Stimulated activated CD4-positive, alpha-beta T cell treated with anti-CD3 and anti-CD28 coated beads, TNF-alpha, amount 100 ng/mL, for 1 hour (primary cell): ENCODE data around the gene LIMS3.
"Not testable (repeated sequence)": the region's sequence is repeated elsewhere in the genome, so short reads cannot be mapped to it uniquely, and the experiment has no call there.

Source experiments
- DNase-seq, 3 donors: peaks; one replicate each; pipeline ENCODE4 v3.0.0-alpha.2; 2020; ENCODE audit warnings: low read depth in 3 of 3, low spot score in 1 of 3

LIMS3 gene, protein sequence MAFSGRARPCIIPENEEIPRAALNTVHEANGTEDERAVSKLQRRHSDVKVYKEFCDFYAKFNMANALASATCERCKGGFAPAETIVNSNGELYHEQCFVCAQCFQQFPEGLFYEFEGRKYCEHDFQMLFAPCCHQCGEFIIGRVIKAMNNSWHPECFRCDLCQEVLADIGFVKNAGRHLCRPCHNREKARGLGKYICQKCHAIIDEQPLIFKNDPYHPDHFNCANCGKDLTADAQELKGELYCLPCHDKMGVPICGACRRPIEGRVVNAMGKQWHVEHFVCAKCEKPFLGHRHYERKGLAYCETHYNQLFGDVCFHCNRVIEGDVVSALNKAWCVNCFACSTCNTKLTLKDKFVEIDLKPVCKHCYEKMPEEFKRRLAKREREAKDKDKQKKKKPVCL

DNA sequence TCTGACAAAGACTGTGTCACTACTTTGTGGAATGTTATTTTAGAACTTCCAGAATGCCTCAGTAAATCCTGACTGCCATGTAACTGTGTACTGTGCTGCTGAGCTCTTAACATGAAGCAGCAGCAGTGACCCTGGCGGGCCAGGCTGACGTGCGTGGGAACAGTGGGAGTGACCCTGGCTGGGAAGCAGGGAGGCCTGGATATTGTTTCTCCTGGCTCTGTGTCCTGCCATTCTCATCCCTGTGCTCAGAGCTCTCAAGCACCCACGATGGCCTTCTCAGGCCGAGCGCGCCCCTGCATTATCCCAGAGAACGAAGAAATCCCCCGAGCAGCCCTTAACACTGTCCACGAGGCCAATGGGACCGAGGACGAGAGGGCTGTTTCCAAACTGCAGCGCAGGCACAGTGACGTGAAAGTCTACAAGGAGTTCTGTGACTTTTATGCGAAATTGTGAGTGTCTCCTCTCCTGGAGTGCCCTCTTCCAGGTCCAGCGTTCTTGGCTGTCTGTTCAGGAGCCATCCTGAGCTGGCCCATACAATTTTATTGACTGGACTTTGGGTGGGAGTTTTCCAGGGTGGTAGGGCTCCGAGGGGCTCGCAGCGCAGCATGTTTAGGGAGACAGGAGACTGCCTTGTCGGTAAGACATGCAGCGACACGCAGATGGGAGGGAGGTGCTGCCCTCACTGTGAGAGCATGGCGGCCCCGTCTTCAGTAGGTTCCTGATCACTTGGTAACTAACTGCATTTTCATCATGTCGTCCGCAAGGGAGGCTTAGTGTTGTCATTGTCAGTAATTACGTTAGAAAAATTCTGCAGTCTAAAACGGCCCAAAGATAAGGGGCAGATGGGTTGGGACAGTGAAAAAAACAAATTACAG, at the start of gene LIMS3:
TSS of gene LIMS3 (plus strand) at position 227 of the 875 bp plus-strand sequence. CDS start at position 268, 41 bp downstream.
- DNase-seq = not testable (repeated sequence)

DNA sequence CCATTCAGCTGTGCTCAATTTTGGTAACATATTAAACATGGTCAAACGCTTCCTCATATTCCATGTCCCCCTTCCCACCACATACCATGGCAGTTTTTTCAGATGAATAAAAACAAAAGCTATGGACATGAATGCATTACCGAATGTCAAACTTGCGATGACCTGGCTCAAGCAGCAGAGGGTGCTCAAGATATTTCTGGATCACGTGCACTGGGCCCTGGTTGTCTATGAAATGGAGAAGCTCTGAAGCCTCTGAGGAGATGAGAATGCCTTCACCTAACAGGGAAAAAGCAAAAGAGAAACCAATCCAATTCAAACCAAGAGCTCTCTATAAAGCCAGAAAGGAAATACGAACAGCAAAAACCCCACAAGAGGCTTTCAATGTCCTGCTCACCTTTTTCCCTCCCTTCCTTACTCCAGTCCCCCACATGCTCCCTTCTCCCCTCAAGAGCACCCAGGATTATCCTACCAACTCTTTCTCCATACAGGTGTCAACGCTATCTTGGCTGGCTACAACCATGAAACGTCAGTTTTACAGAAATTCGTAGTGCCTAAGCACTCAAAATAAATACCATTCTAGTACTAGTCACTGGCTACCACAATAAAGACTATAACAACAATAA, 27.2 kb upstream of the LIMS3 start:
- not testable (repeated sequence) for DNase-seq

DNA sequence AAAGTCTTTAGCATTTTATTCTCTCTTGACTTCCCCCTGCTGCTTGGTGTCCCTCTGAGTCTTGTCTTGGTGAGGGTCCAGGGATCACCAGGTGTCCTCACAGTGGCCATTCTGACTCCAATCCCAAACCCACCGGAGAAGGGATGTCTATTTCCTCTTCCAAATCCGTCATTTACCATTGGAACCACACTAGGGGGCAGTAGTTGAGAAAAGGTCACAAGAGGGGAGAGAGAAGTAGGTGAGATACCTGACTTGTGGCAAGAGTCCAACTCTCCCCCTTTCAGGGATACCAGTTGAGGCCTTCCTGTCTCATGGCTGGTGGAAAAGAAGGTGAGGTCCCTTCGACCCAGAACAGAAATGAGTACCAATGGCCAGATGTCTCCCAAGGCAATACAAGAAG, 21.9 kb upstream of the LIMS3 start:
- DNase-seq = not testable (repeated sequence)

DNA sequence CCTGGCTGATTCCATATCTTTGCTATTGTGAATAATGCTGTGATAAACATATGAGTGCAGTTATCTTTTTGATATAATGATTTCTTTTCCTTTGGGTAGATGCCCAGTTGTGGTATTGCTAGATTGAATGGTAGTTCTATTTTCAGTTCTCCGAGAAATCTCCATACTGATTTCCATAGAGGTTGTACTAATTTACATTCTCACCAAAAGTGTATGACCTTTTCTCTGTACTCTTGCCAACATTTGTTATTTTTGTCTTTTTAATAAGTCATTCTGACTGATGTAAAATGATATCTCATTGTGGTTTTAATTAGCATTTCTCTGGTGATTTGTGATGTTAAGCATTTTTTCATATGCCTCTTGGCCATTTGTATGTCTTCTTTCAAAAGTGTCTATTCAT, 16.4 kb upstream of the LIMS3 start:
- DNase-seq = not testable (repeated sequence)

DNA sequence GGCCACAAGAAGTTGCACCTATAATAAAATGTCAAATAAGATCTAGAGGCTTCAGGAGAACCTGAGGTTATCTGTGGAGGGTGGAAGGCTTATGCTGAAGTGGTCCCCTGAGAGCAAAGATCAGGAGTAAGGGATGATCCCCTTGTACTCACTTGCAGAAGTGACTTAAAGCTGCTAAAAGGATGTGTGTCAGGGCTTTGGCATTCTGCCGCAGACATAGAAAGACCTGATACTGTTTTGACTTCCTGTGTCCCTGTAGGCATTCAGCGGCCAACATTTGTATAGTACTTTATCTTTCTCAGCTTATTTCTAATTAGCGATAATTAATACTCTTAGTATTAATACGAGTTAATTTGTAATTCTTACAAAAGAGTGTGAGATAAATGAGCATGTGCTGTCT, 10.1 kb upstream of the LIMS3 start:
- not testable (repeated sequence) for DNase-seq

DNA sequence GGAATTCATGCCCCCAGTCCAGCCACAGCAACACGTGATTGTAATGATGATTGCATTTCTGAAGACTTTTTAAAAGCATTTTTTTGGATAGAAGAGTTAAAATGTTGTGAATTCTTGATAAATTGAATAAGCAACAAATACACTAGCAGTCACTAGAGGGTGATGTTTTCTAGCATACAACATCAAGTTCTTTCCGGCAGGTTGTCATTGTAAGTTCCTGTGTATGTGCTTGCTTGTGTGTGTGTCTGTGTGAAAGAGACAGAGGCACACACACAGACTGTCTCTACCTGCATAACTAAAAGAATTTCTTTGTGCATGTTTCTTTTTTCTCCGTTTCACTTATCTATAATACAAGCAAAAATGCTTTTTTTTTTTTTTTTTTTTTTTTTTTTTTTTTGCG, 8.6 kb upstream of the LIMS3 start:
- DNase-seq = not testable (repeated sequence)

DNA sequence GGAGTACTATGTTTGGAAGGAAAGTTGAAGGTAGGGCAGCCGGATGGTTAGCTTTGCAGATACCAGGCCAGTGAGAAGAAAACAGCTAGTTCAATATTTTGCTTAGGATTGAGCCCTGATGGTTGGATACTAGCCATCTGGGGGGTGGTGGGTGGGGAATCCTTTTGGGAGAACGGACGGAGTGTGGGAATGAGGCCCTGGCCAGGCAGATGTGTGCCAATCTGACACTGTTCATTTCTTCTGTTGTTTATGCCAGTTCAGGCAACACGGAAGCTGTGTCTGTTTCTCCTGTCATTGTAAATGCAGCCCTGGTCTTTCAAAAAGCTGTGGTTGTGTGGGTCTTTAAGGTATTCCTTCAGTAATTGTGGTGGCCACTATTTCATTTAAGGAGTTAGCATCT, 7.5 kb upstream of the LIMS3 start:
- DNase-seq = not testable (repeated sequence)

DNA sequence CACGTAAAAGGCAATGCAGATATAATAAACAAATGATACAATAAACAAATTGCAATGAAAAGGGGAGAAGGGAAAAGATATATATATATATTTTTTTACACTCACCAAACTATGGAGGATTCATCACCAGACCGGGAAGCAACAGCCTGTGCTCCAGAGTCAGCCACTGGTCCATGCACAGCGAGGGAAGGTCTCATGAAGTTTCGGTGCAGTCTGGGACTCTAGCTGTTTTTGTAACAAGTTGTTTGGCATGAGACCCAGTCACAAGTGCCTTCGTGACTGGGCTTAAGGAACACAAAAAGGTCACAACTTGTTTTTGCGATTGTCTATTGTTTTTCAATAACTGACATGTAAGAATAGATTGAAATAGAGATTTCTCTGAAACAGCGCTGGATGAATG, 4.8 kb upstream of the LIMS3 start:
- not testable (repeated sequence) for DNase-seq

DNA sequence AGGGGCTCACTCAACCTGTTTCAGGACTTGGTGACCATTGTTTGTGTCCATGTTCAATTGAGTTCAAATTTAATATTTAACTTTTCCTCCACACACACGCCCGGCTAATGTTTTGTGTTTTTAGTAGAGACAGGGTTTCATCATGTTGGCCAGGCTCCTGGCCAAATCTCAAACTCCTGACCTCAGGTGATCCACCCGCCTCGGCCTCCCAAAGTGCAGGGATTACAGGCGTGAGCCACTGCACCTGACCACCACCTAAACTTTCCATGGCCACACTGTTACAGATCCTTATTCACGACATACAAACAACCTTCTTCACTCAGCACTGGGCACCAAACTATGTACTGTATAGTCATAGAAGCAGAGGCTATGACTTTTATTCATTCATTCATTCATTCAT, 4.3 kb upstream of the LIMS3 start:
- not testable (repeated sequence) for DNase-seq

DNA sequence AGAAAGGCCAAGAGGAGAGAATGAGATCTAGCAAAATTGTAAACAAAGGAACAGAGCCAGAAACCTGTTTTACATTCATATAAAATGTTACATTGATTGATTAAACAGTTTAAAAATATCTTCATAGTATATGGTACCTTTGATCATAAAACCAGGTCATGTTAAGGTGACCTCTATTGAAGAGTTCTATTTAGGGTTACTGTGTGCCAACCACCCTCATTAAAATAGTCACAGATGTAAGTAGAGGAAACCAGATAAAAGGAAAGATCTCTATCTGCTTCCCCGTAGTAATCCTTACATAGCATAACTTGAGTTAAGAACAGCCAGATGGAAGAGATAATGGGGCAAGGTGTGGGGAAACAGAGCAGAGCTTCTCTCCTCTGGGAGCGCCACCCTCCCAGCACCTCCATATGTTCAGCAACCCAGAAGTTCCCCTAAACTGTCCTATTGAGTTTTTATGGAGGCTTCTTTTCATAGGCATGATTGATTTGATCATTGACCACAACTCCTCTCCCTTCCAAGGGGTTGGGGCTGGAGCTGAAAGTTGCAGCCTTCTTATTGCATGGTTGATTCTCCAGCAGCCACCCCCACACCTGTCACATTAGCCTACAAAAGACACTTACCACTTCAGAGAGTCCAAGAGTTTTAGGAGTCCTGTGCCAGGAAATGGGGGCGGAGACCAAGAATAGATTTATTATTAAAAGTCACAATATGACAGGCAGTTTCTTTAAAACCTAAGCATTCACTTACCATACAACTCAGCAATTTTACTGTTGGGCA, 3.2 kb upstream of the LIMS3 start:
- not testable (repeated sequence) for DNase-seq

DNA sequence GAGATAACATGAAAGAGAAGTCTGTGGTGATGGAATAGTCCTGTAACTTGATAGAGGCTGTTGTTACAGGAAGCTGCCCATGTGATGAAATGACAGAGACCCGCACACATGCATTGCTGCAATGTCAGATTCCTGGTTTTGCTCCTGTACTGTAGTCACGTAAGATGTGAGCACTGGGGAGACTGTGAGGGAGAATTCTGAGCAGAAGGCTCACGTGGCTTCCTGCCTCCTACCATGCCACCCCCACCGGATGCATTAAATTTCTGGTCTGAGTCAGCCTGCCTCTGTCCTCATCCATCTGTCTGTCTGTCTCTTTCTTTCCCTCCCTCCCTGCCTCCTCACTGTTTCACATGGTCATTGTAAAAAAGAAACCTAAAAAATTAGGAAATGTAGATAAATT, 2.3 kb upstream of the LIMS3 start:
- DNase-seq = not testable (repeated sequence)

DNA sequence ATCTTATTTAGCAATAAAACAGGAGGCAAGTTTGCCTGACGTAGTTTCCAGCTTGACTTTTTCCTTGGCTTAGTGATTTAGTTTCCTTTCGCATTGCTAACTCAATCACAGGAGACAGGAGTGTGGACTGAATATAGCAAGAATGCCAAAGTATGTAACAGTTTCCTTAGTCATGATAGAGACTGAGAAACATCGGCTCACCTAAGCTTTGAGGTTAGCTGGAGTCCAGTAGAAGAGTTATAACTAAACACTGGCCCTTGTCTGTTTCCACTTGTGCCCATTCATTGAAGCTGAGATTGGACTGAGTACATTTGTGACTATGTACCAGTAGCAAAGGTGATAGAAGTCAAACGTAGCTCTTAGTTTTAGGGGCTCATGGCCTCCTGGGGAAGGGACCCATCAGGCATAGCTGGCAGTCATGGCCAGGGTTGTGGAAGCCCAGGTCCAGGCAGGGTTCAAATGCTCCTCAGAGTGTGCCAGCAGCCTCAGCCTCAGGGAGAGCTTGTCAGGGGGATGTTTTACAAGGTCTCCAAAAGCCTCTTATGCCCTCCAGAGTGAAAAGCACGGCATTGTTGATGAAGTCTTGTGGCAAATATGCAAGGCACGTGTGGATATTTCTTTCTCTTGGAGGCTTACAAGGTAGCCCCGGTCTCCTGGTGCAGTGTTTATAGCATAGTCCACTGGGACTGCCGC, 573 bp upstream of the LIMS3 start:
- DNase-seq = not testable (repeated sequence)

DNA sequence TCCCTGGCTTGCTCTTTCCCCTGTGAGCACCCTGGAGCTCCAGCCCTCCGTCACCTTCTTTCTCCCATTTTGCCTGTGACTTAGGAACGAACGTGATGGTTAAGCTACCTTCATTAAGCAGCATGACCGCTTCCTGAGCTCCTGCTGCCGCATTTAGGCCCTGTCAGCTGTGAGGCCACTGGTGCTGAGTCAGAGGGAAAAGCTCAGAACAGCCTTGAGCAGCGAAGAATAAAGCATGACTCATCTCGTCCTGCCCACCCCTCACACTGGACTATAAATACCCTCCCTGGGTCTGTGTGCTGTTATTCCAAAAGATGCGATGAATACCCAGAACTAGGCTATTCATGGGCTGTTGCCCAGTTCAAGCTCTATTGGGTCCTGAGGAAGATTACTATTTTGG, 7.3 kb downstream of the LIMS3 start:
- DNase-seq = not testable (repeated sequence)

DNA sequence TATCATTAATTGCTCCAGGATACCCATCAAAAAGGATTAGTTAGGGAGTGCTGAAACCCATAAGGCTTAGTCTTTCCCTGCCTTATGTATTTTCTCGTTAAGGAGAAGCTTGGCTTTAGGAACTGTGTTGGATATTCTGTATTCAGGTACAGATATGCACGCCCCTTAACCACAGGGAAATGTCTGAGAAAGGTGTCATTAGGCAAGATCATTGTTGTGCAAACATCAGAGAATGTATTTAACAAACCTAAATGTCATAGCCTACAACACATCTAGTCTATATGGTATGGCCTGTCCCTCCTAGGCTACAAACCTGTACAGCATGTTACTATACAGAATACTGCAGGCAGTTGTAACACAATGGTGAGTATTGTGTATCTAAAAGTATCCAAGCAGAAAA, 10.1 kb downstream of the LIMS3 start:
- DNase-seq = not testable (repeated sequence)

DNA sequence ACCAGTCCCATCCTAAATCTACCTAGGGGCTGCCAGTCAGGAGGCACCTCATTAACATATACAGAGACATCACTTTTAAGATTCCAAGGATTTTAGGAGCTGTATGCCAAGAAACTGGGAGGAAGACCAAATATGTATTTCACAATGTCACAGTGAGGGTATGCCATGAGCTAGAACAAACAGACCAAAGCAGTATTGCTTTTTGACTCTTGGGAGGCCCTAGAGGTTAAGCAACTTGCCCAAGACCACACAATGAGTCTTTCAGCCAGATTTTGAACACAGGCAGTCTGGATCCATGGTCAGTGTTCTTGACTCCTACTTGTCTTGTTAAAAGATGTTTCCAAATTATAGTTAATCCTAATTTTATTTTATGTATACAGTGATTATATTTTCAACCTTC, 12.3 kb downstream of the LIMS3 start:
- DNase-seq = not testable (repeated sequence)

DNA sequence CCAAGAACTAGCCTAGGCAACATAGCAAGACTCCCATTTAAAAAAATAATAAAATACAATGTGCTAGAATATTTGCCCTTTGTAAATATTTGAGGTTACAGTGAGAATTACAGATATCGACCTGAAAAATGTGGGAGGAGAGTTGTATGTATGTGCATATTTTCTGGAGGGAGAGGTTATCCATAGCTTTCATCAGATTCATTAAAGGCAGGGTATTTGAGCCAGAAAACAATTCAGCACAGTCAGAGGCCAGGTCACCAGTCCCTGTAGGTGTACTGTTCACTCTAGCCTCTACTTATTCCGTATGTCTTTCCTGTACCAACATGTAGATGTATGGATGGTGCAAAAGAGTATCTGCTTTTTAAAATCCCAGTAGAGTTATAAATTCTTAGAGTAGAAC, 15.4 kb downstream of the LIMS3 start:
- not testable (repeated sequence) for DNase-seq

DNA sequence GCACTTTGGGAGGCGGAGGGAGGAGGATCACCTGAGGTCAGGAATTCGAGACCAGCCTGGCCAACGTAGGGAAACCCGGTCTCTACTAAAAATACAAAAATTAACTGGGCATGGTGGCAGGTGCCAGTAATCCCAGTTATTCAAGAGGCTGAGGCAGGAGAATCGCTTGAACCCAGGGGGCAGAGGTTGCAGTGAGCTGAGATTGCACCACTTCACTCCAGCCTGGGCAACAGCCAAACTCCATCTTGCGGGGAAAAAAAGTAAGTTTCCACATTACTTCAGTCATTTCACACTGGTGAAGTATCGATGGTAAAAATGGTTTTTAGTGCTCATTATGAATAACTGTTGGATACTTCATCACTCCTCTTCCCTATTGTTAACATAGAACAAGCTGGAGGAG, 16.1 kb downstream of the LIMS3 start:
- DNase-seq = not testable (repeated sequence)

DNA sequence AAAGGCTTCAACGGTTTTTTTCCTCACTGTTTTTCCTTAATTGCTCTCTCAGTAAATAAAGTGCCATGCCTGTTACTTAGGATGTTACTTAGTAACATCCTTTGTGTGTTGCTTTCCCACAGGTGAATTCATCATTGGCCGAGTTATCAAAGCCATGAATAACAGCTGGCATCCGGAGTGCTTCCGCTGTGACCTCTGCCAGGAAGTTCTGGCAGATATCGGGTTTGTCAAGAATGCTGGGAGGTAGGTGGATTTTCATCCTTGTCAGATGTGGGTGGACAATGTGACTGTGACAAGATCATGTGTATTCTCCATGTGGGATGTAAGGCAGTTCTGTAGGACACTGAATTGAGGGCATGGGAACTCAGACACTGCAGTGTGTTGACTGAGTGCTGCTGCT, 17.3 kb downstream of the LIMS3 start:
- DNase-seq = not testable (repeated sequence)

DNA sequence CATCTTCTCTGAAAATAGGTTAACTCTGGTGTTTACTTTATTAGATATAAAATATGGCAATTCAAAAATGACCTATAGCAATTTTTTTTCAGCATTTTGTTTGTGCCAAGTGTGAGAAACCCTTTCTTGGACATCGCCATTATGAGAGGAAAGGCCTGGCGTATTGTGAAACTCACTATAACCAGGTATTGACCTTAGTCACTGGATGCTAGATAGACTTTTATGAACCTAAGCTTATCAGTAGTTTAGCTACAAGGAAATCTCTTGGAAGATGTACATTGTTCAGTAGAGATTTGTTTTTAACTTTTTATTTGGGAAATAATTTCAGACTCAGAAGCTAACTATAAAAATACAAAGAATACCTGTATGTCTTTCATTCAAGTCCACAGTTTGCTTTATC, 21.7 kb downstream of the LIMS3 start:
- not testable (repeated sequence) for DNase-seq
